K562 (cell line): ENCODE measurements around the gene INHBC. TPM values are rescaled to one million over a fixed set of nuclear protein-coding genes. Genes with fewer than 3 reads are reported as not detected.
A peak's percentile ranks its signal among the peaks of the same experiment; 100 is the strongest.

ENCODE experiments used
- ATAC-seq: fragments of 200-7000 bp; cut with Tn5 transposase; 3 replicates; pipeline ENCODE4 v1.9.1; 2020; ENCODE audit warnings: moderate library complexity
- BruUV-seq: library from RNA; stranded (reverse); fragments of 400-500 nt; replicated peaks from 2 replicates; lab custom pipeline; 2021; lab: Mats Ljungman, UMichigan
- CTCF ChIA-PET: fragments of 300-600 bp; formaldehyde crosslinking; extraction: SDS; loops from one replicate; lab custom pipeline; 2021; ENCODE audit warnings: low intra/inter-chr PET ratio; lab: Yijun Ruan, JAX
- POLR2A ChIA-PET: fragments of 300-600, 350-650 bp; sonication (Branson Sonifier 250); formaldehyde crosslinking; extraction: SDS; loops from one replicate; lab custom pipeline; 2021; ENCODE audit warnings: antibody characterized with exemption, inconsistent platforms; lab: Yijun Ruan, JAX
- DNase-seq, 4 experiments: peaks; one replicate each; pipeline versions ENCODE4 v3.0.0 to v3.0.0-alpha.2; 2011 to 2018; ENCODE audit warnings: low spot score in 3 of 4, mixed read lengths in 3 of 4; ENCODE audit errors: extremely low read depth in 1 of 4
- FAIRE-seq: peaks from 2 replicates; lab custom pipeline; 2011; peaks lifted over from hg19 to GRCh38; lab: Jason Lieb, UNC
- H2AFZ ChIP-seq: 2 replicates; pipeline ENCODE4 v1.6.0; 2011; ENCODE audit warnings: low read depth, low read length, control low read depth, inconsistent platforms
- H3K27ac ChIP-seq: fragments of 200-600 bp; 3 replicates; pipeline ENCODE4 v1.8.0; 2011; ENCODE audit warnings: low read depth, mild to moderate bottlenecking, control low read depth, inconsistent platforms, low read length, moderate library complexity, mixed read lengths; ENCODE audit errors: extremely low read depth
- H3K27me3 ChIP-seq, 2 experiments: fragments of 300-600 bp in 1 of 2; 2 replicates in 1 of 2; 3 replicates in 1 of 2; pipeline versions ENCODE4 v1.6.0 to v1.8.0; 2011; ENCODE audit warnings: inconsistent platforms in 2 of 2, low read length in 2 of 2, mild to moderate bottlenecking in 1 of 2, mixed read lengths in 1 of 2, moderate library complexity in 1 of 2; ENCODE audit not compliant: control insufficient read depth in 2 of 2, insufficient read depth in 2 of 2
- H3K36me3 ChIP-seq: fragments of 300-600 bp; 3 replicates; pipeline ENCODE4 v1.8.0; 2011; ENCODE audit warnings: mild to moderate bottlenecking, low read length, inconsistent platforms; ENCODE audit not compliant: control insufficient read depth, insufficient read depth
- H3K4me1 ChIP-seq, 2 experiments: fragments of 200-600 bp in 1 of 2; replicated peaks in 1 of 2; 2 replicates in 1 of 2; 3 replicates in 1 of 2; pipeline versions ENCODE4 v1.5.1 to v1.8.0; 2011; ENCODE audit warnings: inconsistent platforms in 2 of 2, low read length in 2 of 2, mild to moderate bottlenecking in 1 of 2, mixed read lengths in 1 of 2, moderate library complexity in 1 of 2; ENCODE audit not compliant: control insufficient read depth in 2 of 2, insufficient read depth in 2 of 2
- H3K4me2 ChIP-seq: 2 replicates; pipeline ENCODE4 v1.6.1; 2011; ENCODE audit warnings: low read length, control low read depth, inconsistent platforms, mixed read lengths; ENCODE audit not compliant: insufficient read depth
- H3K4me3 ChIP-seq: fragments of 200-600 bp; sonication (generic), shearing (Covaris generic); 2 replicates; pipeline ENCODE4 v1.5.1; 2016; ENCODE audit warnings: control low read depth, inconsistent platforms
- H3K79me2 ChIP-seq: fragments of 200-600 bp; 3 replicates; pipeline ENCODE4 v1.8.0; 2011; ENCODE audit warnings: low read length, inconsistent platforms; ENCODE audit not compliant: control insufficient read depth, insufficient read depth
- H3K9ac ChIP-seq, 2 experiments: 2 replicates each; pipeline versions ENCODE4 v1.6.0 to v1.6.1; 2011; ENCODE audit warnings: low read depth in 2 of 2, low read length in 2 of 2, control low read depth in 1 of 2, inconsistent platforms in 1 of 2, mild to moderate bottlenecking in 1 of 2, mixed read lengths in 1 of 2; ENCODE audit not compliant: insufficient read depth in 1 of 2
- H3K9me1 ChIP-seq: one replicate; pipeline ENCODE4 v1.6.0; 2011; ENCODE audit warnings: inconsistent platforms, mild to moderate bottlenecking, low read length, moderate library complexity; ENCODE audit not compliant: control insufficient read depth, insufficient read depth
- H3K9me3 ChIP-seq: replicated peaks from 2 replicates; pipeline ENCODE4 v1.5.1; 2011; ENCODE audit warnings: low read depth, low read length, inconsistent platforms; ENCODE audit not compliant: control insufficient read depth, insufficient read depth
- H4K20me1 ChIP-seq: replicated peaks from 2 replicates; pipeline ENCODE4 v1.6.1; 2011; ENCODE audit warnings: low read length, inconsistent platforms, mixed read lengths; ENCODE audit not compliant: control insufficient read depth, insufficient read depth
- FOXP1 ChIP-seq: sonication (generic); formaldehyde crosslinking; IDR thresholded peaks from 2 replicates; pipeline ENCODE4 v1.8.0; 2022; ENCODE audit warnings: mild to moderate bottlenecking, missing genetic modification reagents
- NFE2 ChIP-seq: IDR thresholded peaks from 2 replicates; pipeline ENCODE4 v1.6.1; 2014; ENCODE audit warnings: antibody characterized with exemption, low read depth
- PHB2 ChIP-seq: fragments of 450-650 bp; IDR thresholded peaks from 2 replicates; pipeline ENCODE4 v1.6.1; 2017; ENCODE audit warnings: low read depth
- ZFX ChIP-seq: sonication (generic); formaldehyde crosslinking; IDR thresholded peaks from 2 replicates; pipeline ENCODE4 v1.8.0; 2022; ENCODE audit warnings: mild to moderate bottlenecking, missing genetic modification reagents, moderate library complexity
- ZNF143 ChIP-seq: sonication (generic); formaldehyde crosslinking; IDR thresholded peaks from 2 replicates; pipeline ENCODE4 v1.9.0; 2022; ENCODE audit warnings: mild to moderate bottlenecking, missing genetic modification reagents
- ZNF384 ChIP-seq: IDR thresholded peaks from 2 replicates; pipeline ENCODE4 v1.6.1; 2012; ENCODE audit warnings: low read depth, low read length, improper control_type of control experiment
- ZNF766 ChIP-seq: fragments of 200-800 bp; sonication (Bioruptor generic); conservative IDR thresholded peaks from 2 replicates; pipeline ENCODE4 v1.6.1; 2016; ENCODE audit warnings: missing genetic modification characterization, missing compliant biosample characterization
- WGBS: fragments of 100-300 bp; shearing (Covaris generic); methylation state at CpG from one replicate; pipeline ENCODE4 v1.1.6; 2016; ENCODE audit warnings: low coverage, mixed read lengths; ENCODE audit not compliant: insufficient coverage; ENCODE audit errors: missing lambda C conversion rate; 5-methylcytosine and 5-hydroxymethylcytosine counted together
- in situ Hi-C: fragments of 300-500 bp; cut with MboI; formaldehyde crosslinking; loops from 4 replicates; pipeline ENCODE4 v1.15.0; 2018; ENCODE audit warnings: inconsistent platforms, mixed read lengths
- intact Hi-C: fragments of 100-400 bp; cut with micrococcal nuclease; formaldehyde crosslinking; loops from 2 replicates; pipeline ENCODE4 v1.14.2; 2022
- polyA plus RNA-seq, 8 experiments: library from polyadenylated mRNA; depleted of rRNA in 4 of 8; stranded (reverse) in 5 of 8; unstranded in 3 of 8; fragments of >200 nt; fragmentation: Nextera tagmentation in 2 of 8; fragmentation: Illumina TruSeq in 1 of 8; extraction: Ambion mirVana in 2 of 8; extraction: Trizol in 1 of 8; gene quantifications; 2 replicates each; pipeline versions ENCODE4 v1.2.1 to v1.2.3, GENCODE V29; 2011 to 2014; ENCODE audit warnings: inconsistent platforms in 1 of 8, missing spikeins in 1 of 8
- total RNA-seq, 7 experiments: library from RNA; depleted of rRNA in 6 of 7; stranded (reverse); fragments of >200 nt in 6 of 7; fragmentation: Illumina TruSeq in 2 of 7; extraction: Trizol in 2 of 7; gene quantifications; 2 replicates each; pipeline versions ENCODE4 v1.2.1 to v1.2.3, GENCODE V29; 2011 to 2021; ENCODE audit warnings: low replicate concordance in 1 of 7
- TF ChIP-seq, protein P1 (sequence below): fragments of 250-450 bp; sonication (Bioruptor Pico); IDR thresholded peaks from 2 replicates; pipeline ENCODE4 v1.5.0; 2020; ENCODE audit warnings: mild to moderate bottlenecking
- TF ChIP-seq, protein P2 (sequence below): fragments of 450-650 bp; IDR thresholded peaks from 2 replicates; pipeline ENCODE4 v1.6.1; 2016

The INHBC gene
- total and polyA plus RNA-seq, 9 of the 15 experiments (the other 6 are each of a cell fraction or from before 2014, with no cell fraction given), result 0.07 to 0.24 (median 0.15) TPM; not detected in 4

DNA sequence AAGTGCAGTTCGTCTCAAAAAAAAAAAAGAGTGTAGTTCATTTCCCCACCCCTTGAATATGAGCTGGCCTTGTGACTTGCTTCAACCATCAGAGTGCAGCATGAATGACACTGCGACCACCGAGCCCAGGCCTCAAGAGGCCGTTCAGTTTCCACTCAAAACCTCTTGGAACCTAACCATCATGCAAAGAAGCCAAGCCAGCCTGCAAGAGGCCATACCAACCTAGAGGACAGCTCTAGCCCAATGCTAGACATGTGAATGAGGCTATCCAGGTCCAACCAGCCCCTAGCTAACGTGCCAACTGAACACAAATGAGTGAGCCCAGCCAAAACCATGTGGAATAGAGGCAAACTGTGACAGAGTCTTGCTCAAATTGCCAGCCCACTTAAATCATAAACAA, 33.4 kb upstream of the INHBC start:
- Histone ChIP-seq H3K4me1 (no peaks in the 10 kb centered on the region; a peak in 1 of 5 replicates), H3K27me3 (no peaks in the 10 kb centered on the region), H3K9me1 (no peaks in the 10 kb centered on the region), H3K9ac (no peak overlapping the region), H3K79me2 (0 out of 3 replicates have a peak, but pooled peaks cover 3% of the 10 kb centered on the region), H2AFZ (peak overlapping the region; percentile 14; the same call in 1 of the 2 replicates), H3K27ac (peak overlapping the region; percentile 25; the same call in 1 of the 3 replicates), H3K9me3 (no peaks in the 10 kb centered on the region), H3K36me3 (no peaks in the 10 kb centered on the region), H4K20me1 (no peaks in the 10 kb centered on the region), H3K4me3 (no peak overlapping the region), H3K4me2 (no peak overlapping the region)
- BruUV-seq, result no TSS peak
- ATAC-seq, result peak; percentile 63
- POLR2A ChIA-PET, result interaction anchor here (0.6 to 3.2 kb wide), 4 partner anchors 10 to 362 kb away, joined by 3 to 15 read pairs (median 4); no protein-coding TSS in a partner anchor
- 37% methylated on average over 5 of the region's 5 CpGs for WGBS
- intact Hi-C loops, result no loop called here
- CTCF ChIA-PET, result no interaction called here
- in situ Hi-C loops, result no loop called here
- TF ChIP-seq PHB2 (no peak), NFE2 (no peak), ZNF766 (CRISPR knock-in tag) (no peak), ZNF143 (CRISPR knock-in tag) (no peak), ZNF384 (peak; percentile 47; the same call in 1 of the 2 replicates), FOXP1 (CRISPR knock-in tag) (no peak), ZFX (CRISPR knock-in tag) (no peak)
- TF ChIP-seq, protein P1, sequence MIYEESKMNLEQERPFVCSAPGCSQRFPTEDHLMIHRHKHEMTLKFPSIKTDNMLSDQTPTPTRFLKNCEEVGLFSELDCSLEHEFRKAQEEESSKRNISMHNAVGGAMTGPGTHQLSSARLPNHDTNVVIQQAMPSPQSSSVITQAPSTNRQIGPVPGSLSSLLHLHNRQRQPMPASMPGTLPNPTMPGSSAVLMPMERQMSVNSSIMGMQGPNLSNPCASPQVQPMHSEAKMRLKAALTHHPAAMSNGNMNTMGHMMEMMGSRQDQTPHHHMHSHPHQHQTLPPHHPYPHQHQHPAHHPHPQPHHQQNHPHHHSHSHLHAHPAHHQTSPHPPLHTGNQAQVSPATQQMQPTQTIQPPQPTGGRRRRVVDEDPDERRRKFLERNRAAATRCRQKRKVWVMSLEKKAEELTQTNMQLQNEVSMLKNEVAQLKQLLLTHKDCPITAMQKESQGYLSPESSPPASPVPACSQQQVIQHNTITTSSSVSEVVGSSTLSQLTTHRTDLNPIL (CRISPR knock-in tag), result no peak
- TF ChIP-seq, protein P2, sequence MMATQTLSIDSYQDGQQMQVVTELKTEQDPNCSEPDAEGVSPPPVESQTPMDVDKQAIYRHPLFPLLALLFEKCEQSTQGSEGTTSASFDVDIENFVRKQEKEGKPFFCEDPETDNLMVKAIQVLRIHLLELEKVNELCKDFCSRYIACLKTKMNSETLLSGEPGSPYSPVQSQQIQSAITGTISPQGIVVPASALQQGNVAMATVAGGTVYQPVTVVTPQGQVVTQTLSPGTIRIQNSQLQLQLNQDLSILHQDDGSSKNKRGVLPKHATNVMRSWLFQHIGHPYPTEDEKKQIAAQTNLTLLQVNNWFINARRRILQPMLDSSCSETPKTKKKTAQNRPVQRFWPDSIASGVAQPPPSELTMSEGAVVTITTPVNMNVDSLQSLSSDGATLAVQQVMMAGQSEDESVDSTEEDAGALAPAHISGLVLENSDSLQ, result peak; percentile 45; the same call in 1 of the 2 replicates
- FAIRE-seq, result no peak
- DNase-seq, result peak in 1 of 4 experiments; percentile 17
